Activated T-cell treated with anti-CD3 and anti-CD28 coated beads for 1 hour (primary cell): ENCODE measurements around the gene GRID1.

Experiments used
- DNase-seq: peaks from one replicate; pipeline ENCODE4 v3.0.0-alpha.2; 2020; ENCODE audit warnings: low read depth

Gene GRID1

DNA sequence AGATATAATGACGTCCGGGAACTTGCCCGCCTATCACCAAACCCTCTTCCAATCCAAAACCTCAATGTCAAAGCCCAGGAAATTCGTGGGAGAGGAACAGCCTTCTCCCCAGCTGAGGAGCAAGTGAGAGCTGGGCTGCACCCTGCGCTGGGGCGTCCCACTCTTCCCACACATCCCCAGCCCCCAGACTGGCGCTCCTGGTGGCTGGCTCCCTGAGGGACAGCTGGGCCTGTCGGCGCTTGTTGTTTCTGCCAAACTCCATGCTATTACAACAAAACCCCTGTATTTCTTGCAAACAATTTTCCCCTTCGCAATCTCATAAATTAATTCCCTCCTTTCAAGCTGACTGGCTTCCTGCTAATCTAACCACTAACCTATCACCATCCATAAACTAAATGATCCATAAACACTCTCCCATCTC, 53.0 kb downstream of the GRID1 start:
- DNase-seq = no peak

- no peak for DNase-seq
Measured at GRCh38 chr10:86312701-86313270, 53.8 kb downstream of the GRID1 start.

DNA sequence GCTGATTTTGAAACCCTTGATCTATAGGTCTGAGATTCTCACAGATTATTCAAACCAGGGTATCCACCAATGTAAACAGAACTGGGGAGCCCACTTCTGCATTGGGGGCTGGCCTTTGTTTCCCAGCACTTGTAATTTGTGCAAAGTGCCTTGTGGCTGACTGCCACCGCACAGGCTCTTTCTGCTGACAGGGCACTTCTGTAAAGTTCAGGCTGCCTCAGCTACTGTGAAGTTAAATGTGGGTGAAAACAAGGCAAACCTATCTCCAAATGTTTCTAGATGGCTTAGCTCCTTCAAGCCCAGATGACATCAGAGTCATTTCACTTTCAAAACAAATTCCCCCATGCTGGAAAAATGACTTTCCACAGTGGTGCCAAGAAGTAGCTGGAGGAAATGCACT, 54.7 kb downstream of the GRID1 start:
- DNase-seq = no peak

- no peak for DNase-seq
Measured at GRCh38 chr10:86311190-86311589, 55.4 kb downstream of the GRID1 start.

DNA sequence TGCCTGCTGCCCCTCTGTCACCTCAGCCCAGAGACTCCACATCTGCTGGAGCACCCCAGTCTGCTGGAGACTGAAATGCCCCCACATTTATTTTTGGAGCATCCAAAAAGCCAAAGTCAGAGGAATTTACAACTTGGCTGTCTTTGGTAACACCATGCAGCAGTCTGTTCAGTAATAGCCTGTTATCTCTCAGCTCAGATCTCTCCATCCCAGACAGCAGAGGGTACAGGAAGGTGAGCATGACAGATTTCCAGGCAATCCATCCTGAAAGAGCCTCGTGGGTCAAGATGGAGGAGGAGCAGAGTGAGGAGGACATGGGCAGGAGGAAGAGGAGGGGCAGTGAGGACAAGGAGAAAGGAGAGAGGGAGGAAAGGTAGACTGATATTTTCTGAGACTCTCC, 55.9 kb downstream of the GRID1 start:
- DNase-seq = no peak

DNA sequence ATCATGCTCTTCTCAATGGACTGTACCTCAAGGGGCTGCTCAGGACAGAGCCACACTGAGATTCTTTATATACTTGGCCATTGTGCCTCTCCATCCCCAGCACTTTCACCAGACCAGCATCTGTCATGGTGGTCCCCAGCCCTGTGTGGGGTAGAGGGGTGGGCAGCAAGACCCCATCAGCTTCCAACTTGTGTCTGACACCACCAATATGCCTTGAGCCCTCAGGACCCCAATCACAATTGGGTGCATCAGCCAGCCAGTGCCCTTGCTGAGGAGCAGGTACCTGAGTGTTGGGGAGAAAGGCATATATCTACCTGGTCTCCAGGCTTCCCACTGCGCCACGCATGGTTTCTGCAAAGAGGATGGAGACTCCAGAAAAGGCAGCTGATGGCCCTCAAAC, 56.3 kb downstream of the GRID1 start:
- no peak for DNase-seq

- no peak for DNase-seq
Measured at GRCh38 chr10:86308056-86308455, 58.5 kb downstream of the GRID1 start.

- no peak for DNase-seq
Measured at GRCh38 chr10:86306628-86307278, 59.8 kb downstream of the GRID1 start.

GRCh38 chr10:86305521-86305920, 61.1 kb downstream of the GRID1 start:
- DNase-seq = no peak

DNA sequence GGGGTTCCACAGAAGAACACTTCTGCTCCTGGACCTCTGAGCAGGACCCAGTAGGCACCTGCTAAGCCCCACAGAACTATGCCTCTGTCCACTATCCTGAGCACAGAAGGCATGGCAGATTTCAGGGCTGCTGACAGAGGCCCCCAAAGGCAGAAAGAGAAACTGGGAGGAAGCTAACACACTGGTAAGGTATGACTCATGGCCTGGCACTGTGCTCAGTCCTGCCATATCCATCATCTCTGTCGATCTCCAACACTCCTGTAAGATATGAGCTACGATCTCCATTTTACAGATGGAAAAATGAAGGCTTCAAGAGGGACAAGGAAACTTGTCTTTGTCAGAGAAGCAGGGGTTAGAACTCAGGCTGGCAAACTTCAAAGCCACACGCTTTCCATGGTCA, 62.2 kb downstream of the GRID1 start:
- DNase-seq = no peak

DNA sequence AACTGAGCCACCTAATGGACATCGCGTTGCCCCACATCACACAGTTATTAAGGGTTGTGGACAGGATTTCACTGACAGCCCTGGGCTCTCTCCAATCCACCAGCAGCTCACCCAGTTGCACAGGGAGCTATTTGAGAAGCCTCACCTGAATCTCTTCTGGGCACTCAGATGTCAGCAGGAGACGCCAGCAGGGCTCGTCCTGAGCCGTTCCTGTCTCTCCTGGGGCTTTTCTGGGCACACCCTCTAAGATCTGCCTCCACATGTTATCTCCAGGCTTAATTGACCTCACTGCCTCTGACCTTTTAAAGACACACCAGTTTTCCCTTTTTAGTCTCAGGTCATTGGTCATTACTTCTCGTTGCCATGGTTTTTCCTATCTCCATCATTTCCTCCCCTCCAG, 63.0 kb downstream of the GRID1 start:
- no peak for DNase-seq

DNA sequence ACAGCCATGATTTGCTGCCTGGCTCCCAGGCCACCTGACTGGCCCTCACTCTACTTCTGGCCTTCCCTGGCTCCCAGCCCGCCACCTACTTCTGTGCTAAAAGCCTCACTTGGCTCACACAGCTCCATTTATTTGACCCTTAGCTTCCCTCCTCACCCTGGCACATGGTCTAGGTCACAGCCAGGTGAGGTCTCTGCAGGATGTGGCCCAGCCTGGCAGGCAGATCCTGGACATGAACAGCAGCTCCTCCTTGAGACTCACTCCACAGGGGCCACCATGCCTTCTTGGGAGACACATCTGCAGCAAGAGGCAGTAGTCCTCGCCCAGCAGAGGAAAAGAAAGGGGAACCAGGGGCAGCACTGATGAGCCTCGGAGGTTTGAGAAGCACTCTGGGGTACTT, 64.6 kb downstream of the GRID1 start:
- no peak for DNase-seq

DNA sequence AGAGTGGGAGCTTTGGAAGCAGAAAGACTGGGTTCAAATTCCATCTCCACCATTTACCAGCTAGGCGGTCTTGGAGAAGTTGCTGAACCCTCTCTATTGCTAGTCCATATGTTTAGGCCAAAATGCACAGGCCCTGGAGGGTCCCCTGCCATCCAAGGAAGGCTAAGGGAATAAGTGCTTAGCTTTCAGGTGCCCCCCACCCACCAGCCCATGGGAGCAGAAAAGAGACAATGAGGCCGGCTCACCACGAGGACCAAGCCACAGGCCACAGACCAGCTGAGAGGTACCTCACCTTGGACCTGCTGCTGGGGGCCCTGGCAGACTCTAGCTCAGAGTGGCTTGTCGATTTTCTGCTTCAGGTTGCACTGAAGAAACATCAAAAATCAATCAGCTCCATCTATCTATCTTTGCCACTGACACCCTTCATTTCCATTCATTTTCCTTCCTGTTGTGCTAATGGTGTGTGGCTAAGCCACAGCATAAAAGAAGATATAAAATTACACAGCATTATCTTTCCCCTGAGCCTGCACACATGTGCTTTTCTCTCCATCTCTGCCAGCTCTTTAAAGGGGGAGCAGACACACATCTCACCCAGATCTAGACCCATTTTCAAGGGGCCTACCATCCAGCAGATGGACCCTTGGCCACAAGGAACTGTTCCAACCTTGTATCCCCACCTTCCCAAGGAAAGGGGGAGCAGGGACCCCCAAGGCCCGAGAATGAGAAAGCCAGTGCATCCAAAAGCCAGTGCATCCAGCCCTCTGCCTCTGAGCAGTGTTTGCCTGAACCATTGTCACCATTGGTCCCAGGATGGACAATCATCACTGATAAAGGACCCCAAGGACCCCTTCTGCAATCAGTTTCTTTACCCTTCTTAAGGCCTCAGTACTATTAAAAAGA, 65.4 kb downstream of the GRID1 start:
- DNase-seq = no peak

DNA sequence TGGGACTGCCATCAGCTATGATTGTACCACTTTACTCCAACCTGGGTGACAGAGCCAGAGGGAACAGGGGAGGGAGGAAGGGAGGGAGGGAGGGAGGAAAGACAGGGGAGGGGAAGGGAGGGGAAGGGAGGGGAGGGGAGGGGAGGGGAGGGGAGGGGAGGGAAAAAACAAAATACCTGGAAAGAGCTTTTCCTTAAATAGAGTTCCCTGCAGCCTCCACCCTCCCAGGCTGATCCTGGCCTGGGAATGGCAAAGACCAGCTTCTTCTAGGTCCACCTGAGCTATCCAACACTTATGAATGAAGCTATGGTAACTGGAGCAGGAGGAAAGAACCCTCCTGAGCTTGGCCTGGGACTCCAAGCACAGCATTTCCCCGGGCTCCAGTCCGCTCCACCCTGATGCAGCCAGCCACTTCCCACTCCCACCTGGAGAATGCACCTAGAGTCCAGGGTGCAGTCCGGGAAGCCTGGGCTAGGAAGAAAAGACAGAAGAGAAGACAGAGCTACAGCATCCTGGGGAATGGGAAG, 66.1 kb downstream of the GRID1 start:
- no peak for DNase-seq

DNA sequence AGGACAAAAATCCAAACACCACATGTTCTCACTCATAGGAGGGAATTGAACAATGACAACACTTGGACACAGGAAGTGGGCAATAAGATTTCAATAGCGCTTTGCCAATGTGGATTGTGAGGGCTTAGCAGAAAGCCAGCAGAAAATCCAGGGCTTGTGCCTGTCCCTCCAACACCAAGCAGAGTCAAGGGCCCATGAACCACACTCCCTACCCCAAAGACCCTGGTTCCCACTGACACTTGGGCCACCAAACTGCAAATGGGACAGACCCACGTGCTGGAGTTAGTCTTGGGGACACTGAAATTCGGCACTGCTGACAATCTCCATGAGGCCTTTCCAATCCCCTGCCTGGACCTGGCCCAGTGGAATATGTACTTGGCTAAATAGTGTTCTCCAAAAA, 67.0 kb downstream of the GRID1 start:
- DNase-seq = no peak

DNA sequence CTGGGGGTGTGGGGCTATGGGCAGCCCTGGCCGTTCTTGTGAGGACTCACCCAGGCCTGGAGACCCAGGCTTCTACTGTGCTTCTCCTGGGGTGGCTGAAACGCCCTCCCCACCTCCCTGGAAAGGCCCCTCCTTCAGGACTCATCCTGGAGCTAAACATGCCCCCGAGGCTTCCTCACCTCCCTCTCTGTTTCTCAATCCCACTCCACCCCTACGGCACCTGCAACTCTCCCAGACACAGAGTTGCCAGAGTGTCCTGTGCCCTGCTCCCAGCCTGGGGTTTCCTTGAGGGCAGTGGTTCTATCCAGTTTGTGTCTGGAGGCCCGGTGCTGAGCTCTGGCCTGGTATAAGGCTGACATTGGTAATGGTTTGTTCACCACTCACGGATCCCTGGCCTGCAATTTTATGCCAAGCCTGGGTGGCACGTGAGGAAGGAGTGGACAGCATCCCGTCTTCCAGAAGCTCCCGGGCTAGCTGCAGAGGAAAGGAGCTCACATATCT, 68.0 kb downstream of the GRID1 start:
- no peak for DNase-seq

DNA sequence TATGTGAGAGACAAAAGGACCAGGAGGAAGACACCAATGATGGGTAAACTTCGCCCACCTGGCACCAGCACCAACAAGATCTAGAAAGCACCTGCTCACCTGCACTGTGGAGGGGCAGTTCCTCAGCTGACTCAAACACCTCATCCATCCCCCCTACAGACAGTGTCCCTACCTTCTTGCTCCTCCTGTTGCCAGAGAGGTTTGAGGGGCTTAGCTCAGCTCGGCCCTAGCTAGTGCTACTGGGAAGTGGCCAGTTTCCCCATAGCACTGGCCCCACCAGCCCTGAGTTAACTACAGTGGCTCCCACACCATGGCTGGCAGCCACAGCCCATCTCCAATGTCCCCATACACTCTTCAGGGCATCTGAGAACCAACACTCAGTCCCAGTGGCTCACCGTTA, 70.8 kb downstream of the GRID1 start:
- DNase-seq = no peak

- DNase-seq = no peak
Measured at GRCh38 chr10:86295351-86295750, 71.2 kb downstream of the GRID1 start.

DNA sequence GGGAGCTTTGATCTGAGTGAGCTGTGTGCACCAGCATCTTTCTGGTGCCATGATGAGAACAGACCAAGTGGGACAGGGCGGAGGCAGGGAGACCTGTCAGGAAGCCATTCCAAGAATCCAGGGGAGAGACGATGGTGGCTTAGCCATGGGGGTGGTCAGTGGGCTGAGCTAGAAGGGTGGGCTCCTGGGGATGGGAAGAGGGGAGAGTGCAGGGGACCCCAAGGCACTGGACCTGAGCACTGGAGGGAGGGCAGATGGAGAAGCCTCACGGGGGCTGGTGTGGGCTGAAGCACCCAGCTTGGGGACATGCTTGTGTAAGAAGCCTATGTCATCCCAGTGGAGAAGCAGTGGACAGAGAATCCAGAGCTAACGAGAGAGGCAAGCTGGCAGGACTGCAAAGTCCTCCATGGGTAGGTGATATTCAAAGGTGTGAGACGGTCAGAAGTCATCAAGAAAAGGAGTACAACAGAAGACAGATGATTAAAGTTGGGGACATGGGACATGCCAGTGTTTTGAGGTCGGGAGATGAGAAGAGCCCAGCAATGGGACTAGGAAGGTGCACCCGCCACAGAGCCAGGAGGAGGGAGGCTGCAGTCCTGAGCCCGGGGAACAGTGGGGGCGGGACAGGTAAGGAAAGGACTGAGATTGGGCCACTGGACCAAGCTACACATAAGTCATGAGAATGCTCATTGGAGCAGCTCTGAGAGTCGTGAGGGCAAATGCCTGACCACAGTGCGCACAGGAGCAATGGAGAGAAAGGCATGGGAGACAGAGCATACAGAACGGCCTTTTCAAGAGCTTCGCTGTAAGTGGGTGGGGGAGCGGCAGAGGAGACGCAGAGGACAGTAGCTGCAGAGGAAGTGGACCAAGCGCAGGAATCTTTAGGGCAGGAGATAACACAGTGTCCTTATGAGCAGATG, 72.0 kb downstream of the GRID1 start:
- DNase-seq = no peak

DNA sequence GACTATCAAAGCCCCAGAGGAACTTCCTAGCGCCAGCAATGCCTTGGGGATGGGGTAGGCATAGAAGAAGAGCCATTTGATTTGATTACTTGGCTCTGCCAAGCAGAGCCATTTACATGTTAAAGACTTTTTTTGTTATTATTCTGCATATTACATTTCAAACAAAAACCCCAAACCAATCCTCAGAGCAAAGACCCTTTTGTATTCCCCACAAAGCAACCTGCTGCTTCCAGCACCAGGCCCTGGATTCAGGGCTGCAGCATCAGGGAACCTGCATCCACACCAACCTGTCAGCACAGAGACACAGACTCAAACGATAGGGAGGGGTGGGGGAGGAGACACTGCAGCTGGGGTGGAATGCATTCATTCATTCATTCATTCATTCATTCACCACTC, 73.2 kb downstream of the GRID1 start:
- no peak for DNase-seq

- DNase-seq = no peak
Measured at GRCh38 chr10:86292462-86293395, 73.9 kb downstream of the GRID1 start.
